ENCODE results near the gene DGKE.

Gene DGKE

DNA sequence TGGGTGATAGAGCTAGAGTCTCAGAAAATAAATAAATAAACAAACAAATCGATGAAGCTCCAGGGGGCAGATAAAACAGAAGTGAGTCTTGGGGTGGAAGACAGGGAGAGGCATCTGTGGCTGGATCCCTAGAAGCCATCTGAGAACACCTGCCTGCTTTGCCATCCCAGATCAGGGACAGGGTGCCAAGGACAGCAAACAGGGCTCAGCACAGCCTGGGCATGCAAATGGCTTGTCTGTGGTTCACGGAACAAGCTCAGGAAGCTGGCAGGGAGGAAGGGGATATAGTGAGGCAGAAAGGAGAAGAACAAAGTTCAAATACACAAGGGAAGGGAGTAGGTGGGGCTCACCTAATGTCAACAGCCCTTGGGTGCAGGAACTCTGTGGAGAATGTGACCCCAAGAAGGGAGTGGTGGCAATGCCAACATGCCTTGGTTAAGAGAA is 52.4 kb downstream of the DGKE start (continued):
- TF ChIP-seq, protein P1, sequence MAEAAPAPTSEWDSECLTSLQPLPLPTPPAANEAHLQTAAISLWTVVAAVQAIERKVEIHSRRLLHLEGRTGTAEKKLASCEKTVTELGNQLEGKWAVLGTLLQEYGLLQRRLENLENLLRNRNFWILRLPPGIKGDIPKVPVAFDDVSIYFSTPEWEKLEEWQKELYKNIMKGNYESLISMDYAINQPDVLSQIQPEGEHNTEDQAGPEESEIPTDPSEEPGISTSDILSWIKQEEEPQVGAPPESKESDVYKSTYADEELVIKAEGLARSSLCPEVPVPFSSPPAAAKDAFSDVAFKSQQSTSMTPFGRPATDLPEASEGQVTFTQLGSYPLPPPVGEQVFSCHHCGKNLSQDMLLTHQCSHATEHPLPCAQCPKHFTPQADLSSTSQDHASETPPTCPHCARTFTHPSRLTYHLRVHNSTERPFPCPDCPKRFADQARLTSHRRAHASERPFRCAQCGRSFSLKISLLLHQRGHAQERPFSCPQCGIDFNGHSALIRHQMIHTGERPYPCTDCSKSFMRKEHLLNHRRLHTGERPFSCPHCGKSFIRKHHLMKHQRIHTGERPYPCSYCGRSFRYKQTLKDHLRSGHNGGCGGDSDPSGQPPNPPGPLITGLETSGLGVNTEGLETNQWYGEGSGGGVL (tag by site-specific recombination; IDR thresholded peaks at IDR 0.05), result no peak
- TF ChIP-seq ZNF76 (tag by site-specific recombination; IDR thresholded peaks at IDR 0.05; ENCODE audit: borderline replicate concordance, low read depth), result no peak
- TF ChIP-seq ZNF266 (tag by site-specific recombination; IDR thresholded peaks at IDR 0.05; ENCODE audit: low read depth), result no peak
- TF ChIP-seq, protein P2, sequence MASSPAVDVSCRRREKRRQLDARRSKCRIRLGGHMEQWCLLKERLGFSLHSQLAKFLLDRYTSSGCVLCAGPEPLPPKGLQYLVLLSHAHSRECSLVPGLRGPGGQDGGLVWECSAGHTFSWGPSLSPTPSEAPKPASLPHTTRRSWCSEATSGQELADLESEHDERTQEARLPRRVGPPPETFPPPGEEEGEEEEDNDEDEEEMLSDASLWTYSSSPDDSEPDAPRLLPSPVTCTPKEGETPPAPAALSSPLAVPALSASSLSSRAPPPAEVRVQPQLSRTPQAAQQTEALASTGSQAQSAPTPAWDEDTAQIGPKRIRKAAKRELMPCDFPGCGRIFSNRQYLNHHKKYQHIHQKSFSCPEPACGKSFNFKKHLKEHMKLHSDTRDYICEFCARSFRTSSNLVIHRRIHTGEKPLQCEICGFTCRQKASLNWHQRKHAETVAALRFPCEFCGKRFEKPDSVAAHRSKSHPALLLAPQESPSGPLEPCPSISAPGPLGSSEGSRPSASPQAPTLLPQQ (tag by site-specific recombination; IDR thresholded peaks at IDR 0.05), result no peak
- no peak for TF ChIP-seq ZNF776 (tag by site-specific recombination; IDR thresholded peaks at IDR 0.05; ENCODE audit: borderline replicate concordance)
- TF ChIP-seq ZBTB21 (tag by site-specific recombination; IDR thresholded peaks at IDR 0.05), result no peak
- no peak for TF ChIP-seq HOXA7 (CRISPR knock-in tag; IDR thresholded peaks at IDR 0.05; ENCODE audit: borderline replicate concordance)

DNA sequence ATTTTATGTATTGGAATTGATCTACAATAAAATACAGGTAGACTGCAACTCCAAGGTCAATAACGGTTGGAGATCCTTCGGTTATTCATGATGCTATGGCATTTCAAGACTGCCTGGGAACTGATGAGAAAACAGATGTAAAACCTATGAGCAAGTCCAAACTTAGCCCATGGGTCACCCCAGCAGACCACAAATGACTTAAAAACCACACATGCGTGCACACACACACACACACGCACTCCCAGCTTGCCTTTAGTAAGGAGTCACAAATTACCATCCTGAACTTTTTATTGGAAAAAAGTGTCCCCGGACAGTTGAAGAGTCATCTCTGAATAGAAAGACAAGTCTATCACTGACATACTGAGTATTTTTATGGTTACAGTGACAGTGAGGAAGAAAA is 53.2 kb downstream of the DGKE start:
- no peak overlapping the region for H3K4me3 ChIP-seq (ENCODE audit: low read depth, low read length)
- TF ChIP-seq, protein P3, sequence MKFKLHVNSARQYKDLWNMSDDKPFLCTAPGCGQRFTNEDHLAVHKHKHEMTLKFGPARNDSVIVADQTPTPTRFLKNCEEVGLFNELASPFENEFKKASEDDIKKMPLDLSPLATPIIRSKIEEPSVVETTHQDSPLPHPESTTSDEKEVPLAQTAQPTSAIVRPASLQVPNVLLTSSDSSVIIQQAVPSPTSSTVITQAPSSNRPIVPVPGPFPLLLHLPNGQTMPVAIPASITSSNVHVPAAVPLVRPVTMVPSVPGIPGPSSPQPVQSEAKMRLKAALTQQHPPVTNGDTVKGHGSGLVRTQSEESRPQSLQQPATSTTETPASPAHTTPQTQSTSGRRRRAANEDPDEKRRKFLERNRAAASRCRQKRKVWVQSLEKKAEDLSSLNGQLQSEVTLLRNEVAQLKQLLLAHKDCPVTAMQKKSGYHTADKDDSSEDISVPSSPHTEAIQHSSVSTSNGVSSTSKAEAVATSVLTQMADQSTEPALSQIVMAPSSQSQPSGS (tag by site-specific recombination; IDR thresholded peaks at IDR 0.05; ENCODE audit: low read depth), result no peak
- TF ChIP-seq ZFP37 (tag by site-specific recombination; IDR thresholded peaks at IDR 0.05) (no peak), ZNF423 (tag by site-specific recombination; IDR thresholded peaks at IDR 0.05) (no peak), FEZF1 (tag by site-specific recombination; IDR thresholded peaks at IDR 0.05) (no peak), ZNF747 (tag by site-specific recombination; IDR thresholded peaks at IDR 0.05) (no peak), ZBTB17 (tag by site-specific recombination; IDR thresholded peaks at IDR 0.05) (no peak), ZFP41 (tag by site-specific recombination; IDR thresholded peaks at IDR 0.05; ENCODE audit: borderline replicate concordance) (no peak), ZNF248 (tag by site-specific recombination; IDR thresholded peaks at IDR 0.05) (no peak), ZNF404 (tag by site-specific recombination; IDR thresholded peaks at IDR 0.05) (no peak), ZBTB20 (tag by site-specific recombination; IDR thresholded peaks at IDR 0.05) (no peak), PRDM1 (tag by site-specific recombination; IDR thresholded peaks at IDR 0.05) (no peak), ZNF548 (tag by site-specific recombination; IDR thresholded peaks at IDR 0.05) (no peak), ZNF266 (tag by site-specific recombination; IDR thresholded peaks at IDR 0.05; ENCODE audit: low read depth) (no peak)
- TF ChIP-seq, protein P4, sequence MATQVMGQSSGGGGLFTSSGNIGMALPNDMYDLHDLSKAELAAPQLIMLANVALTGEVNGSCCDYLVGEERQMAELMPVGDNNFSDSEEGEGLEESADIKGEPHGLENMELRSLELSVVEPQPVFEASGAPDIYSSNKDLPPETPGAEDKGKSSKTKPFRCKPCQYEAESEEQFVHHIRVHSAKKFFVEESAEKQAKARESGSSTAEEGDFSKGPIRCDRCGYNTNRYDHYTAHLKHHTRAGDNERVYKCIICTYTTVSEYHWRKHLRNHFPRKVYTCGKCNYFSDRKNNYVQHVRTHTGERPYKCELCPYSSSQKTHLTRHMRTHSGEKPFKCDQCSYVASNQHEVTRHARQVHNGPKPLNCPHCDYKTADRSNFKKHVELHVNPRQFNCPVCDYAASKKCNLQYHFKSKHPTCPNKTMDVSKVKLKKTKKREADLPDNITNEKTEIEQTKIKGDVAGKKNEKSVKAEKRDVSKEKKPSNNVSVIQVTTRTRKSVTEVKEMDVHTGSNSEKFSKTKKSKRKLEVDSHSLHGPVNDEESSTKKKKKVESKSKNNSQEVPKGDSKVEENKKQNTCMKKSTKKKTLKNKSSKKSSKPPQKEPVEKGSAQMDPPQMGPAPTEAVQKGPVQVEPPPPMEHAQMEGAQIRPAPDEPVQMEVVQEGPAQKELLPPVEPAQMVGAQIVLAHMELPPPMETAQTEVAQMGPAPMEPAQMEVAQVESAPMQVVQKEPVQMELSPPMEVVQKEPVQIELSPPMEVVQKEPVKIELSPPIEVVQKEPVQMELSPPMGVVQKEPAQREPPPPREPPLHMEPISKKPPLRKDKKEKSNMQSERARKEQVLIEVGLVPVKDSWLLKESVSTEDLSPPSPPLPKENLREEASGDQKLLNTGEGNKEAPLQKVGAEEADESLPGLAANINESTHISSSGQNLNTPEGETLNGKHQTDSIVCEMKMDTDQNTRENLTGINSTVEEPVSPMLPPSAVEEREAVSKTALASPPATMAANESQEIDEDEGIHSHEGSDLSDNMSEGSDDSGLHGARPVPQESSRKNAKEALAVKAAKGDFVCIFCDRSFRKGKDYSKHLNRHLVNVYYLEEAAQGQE (tag by site-specific recombination; IDR thresholded peaks at IDR 0.05), result no peak
- TF ChIP-seq, protein P1 (tag by site-specific recombination; IDR thresholded peaks at IDR 0.05), result no peak
- POLR2A ChIA-PET, result no interaction called here
- no peak overlapping the region for H3K27ac ChIP-seq (ENCODE audit: extremely low read depth, low read depth, low read length)
- CTCF ChIA-PET, result no interaction called here
- H3K9me3 ChIP-seq (ENCODE audit: control insufficient read depth, insufficient read depth, low read depth, low read length), result no peaks in the 10 kb centered on the region
- H3K36me3 ChIP-seq (ENCODE audit: control insufficient read depth in 2 of 2, insufficient read depth in 1 of 2, low read length in 2 of 2), result peaks cover 1 to 55% of the 10 kb centered on the region in 2 experiments; a peak in 2 of 3 replicates
- no peaks in the 10 kb centered on the region for H3K4me1 ChIP-seq (ENCODE audit: control insufficient read depth, insufficient read depth, low read length)

Measured in HEK293 (cell line).